Uterus (tissue), 2 donors: ENCODE measurements around the gene ABT1.

Experiments
- POLR2A ChIP-seq, 2 donors: fragments of 450-650 bp; IDR thresholded peaks; one replicate each; pipeline ENCODE4 v1.6.1; 2016; ENCODE audit warnings: antibody characterized with exemption in 2 of 2, mild to moderate bottlenecking in 1 of 2, moderate library complexity in 1 of 2
- TF ChIP-seq, protein P1 (sequence below), 4 experiments: fragments of 200-600 bp in 2 of 4; fragments of 450-650 bp in 2 of 4; sonication (generic) in 2 of 4; IDR thresholded peaks; one replicate each; pipeline ENCODE4 v1.5.1; 2016 to 2019; ENCODE audit warnings: antibody characterized with exemption in 4 of 4, mild to moderate bottlenecking in 2 of 4, moderate library complexity in 1 of 4

DNA sequence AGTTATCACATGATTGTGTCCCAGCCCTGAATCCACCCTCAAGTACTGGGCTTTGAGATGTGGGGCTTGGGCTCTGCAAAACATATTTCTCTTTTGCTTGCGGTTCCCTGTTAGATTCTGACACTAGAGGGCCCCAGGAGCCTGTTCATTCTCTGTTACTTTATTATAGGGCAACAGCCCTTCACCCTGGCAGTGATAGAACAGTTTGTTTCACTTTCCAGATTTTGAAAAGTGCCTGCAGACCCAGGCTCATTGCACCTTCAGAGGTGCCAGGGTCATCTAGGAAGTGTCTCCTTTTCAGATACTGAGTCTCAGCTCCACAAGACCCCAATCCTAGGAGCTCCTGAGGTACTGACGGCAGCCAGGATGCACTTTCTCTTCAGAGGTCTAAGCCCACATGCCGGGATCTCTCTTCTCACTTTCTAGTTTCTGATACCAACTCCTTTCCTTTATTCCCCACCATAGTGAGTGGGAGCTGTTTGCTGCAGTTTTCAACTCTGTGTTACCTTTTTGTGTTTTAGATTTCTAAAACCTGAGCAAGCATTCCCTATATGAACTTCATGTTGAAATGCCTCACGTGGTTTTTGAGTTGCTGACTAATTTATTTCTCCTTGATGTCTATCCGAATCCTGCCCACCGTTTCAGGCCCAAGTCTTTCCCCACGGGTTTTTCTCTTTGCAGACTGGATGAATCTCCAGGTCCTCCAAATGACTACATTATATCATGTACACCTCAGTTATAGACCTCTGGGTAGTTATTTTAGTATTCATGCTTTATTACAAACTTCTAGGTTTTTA is 10.9 kb downstream of the ABT1 start:
- TF ChIP-seq, protein P1, sequence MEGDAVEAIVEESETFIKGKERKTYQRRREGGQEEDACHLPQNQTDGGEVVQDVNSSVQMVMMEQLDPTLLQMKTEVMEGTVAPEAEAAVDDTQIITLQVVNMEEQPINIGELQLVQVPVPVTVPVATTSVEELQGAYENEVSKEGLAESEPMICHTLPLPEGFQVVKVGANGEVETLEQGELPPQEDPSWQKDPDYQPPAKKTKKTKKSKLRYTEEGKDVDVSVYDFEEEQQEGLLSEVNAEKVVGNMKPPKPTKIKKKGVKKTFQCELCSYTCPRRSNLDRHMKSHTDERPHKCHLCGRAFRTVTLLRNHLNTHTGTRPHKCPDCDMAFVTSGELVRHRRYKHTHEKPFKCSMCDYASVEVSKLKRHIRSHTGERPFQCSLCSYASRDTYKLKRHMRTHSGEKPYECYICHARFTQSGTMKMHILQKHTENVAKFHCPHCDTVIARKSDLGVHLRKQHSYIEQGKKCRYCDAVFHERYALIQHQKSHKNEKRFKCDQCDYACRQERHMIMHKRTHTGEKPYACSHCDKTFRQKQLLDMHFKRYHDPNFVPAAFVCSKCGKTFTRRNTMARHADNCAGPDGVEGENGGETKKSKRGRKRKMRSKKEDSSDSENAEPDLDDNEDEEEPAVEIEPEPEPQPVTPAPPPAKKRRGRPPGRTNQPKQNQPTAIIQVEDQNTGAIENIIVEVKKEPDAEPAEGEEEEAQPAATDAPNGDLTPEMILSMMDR (IDR thresholded peaks at IDR 0.05) = peak in 3 of 4 experiments; percentile 18 to 37 (median 37)
- TF ChIP-seq POLR2A (IDR thresholded peaks at IDR 0.05) = no peak
